NCI-H748 (cell line): ENCODE data around the gene GRIP1.
A peak's percentile ranks its signal among the peaks of the same experiment; 100 is the strongest.

Experiments used
- DNase-seq: peaks from one replicate; lab custom pipeline; 2025; ENCODE audit not compliant: unreplicated experiment; lab: John Stamatoyannopoulos, UW

The GRIP1 gene

DNA sequence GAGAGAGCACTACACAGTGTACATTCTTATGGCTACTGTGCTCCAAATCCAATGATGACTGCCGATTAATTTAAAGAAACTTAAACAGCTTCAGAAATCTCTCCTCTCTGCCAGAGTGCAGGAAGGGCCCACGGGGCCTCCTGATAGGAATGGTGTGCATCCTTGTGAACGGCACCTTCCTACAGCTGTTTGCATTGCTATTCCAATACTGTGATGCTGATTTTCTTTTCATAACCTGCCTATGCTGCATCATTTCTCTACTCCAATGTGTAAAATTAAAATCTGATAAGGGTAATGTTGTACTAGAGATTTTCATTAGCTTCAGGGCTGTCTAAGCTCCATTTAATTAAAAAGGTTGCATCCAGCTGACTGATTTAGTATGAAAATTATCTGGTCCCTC lies 217.5 kb downstream of the GRIP1 start:
- no peak for DNase-seq

DNA sequence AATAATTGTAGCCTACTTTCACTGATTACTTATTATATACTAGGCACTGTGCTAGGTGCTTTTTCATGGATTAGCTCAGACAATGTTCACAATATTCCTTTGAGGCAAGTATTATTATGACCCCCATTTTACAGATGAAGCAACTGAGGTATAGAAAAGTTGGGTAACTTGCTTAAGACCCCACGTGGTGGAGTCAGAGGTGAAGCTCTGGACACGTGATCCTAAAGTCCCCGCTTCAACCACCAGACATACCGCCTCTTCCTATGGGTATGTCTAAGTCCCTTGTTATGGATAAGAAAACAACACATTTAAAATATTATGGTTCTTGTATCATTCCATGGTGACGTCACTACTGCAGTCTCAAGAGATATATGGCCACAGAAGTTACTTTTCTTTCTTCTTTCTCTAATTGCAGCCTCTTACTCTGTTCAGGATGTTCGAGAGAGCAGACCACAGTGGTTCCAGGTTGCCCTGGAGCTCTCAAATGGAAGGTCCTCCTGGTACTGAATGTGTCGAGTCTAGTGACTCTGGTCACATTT lies 218.9 kb downstream of the GRIP1 start:
- no peak for DNase-seq

DNA sequence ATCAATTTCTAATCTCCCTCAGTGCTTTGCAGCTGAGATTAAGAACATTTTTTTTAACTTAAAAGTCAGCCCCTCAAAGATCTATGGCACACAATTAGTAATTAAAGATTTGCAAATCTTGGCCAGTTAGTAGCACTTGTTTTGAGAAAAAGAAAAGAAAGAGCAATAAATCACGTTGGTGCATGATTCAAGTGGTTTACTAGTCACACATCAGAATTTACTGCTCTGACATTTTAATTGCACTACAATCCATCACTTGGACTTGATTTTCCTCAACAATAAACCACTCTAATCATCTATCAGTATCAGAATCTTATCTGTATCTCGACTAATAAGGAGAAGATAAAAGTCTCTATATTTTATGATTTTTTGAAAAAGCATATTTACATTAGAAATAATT lies 222.3 kb downstream of the GRIP1 start:
- no peak for DNase-seq

GRCh38 chr12:66453844-66454243 lies 225.0 kb downstream of the GRIP1 start:
- DNase-seq, result no peak

GRCh38 chr12:66453120-66453519 lies 225.8 kb downstream of the GRIP1 start:
- peak; percentile 90 for DNase-seq

- peak; percentile 63 for DNase-seq
Observed at GRCh38 chr12:66449531-66449930, 229.3 kb downstream of the GRIP1 start.

DNA sequence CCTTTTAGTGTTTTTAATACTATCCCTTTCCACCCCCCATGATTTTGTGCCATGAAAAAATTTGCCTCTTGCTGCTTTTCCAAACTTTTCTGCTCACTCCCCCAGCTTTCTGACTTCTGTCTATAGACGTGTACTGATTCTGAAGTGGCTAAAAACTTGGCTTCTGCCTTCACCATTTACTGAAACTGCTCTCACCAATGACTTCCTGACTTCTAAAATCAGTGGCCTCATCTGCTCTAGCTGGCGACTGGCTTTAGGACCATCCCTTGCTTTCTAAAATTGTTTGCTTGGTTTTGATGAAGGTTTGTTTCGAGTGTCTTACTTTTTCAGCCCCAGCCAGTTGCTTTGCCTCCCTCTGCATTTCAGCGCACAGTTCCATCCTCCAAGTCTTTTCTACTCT lies 231.2 kb downstream of the GRIP1 start:
- DNase-seq, result no peak

GRCh38 chr12:66446276-66446675 lies 232.6 kb downstream of the GRIP1 start:
- DNase-seq, result no peak

DNA sequence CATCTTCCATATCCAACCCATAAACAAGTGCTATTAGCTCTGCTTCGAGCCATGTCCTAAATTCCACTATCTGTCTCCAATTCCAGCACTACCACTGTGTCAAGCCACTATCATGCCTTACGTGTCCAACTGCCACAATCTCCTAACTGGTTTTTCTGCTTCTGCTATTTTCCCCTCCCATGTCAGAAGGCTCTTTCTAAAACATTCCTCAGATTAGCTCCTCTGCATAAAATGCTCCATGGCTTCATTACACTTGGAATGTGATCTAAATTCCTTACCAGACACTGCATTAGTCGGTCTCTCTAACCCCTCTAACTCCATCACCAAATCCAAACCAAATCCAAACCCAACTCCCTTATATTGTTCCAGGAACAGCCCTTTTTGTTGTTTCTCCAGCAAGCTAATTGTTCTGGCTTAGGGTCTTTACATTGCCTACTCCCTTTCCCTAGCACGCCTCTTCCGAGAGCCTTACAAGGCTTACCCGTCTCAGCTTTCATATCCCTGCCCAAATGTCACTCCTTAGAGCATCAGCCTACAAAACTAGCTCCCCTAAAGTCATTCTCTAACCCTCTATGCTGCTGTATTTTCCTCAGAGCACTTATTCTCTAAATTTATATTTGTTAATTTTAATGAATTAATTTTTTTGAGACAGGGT lies 236.8 kb downstream of the GRIP1 start:
- no peak for DNase-seq

DNA sequence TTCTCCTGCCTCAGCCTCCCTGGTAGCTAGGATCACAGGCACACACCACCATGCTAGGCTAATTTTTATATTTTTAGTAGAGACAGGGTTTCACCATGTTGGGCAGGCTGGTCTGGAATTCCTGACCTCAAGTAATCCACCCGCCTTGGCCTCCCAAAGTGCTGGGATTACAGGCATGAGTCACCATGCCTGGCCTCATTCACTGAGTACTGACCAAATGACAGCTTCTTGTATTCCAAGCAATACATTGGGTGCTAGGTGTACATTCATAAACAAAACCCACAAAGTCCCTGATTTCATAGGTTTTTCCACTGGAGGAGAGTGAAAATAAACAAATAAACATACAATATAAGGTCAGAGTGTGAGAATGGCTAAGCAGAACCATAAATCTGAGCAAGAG lies 240.3 kb downstream of the GRIP1 start:
- DNase-seq, result no peak

- DNase-seq, result no peak
Observed at GRCh38 chr12:66430106-66430505, 248.8 kb downstream of the GRIP1 start.

GRCh38 chr12:66428870-66429269 lies 250.0 kb downstream of the GRIP1 start:
- DNase-seq, result no peak

- DNase-seq, result no peak
Observed at GRCh38 chr12:66428261-66428660, 250.6 kb downstream of the GRIP1 start.

DNA sequence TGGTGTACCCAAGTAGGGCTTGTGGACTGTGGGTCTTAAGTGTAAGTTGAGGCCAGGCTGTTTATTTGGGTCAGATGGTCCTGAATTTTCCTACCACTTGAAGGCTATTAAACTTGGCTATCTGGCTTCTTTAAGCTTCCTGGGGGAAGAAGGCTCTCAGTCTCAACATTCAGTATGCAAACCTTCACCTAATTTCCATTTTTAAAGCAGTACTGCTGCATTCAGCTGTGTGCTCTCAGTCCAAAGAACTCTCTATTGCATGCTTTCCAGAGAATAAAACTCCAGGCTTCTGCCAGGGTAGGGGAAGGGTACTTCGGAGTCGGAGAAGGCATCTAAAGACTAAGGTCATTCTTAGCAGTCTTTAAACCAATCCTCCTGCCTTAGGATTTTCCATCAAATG lies 252.2 kb downstream of the GRIP1 start:
- DNase-seq, result no peak

DNA sequence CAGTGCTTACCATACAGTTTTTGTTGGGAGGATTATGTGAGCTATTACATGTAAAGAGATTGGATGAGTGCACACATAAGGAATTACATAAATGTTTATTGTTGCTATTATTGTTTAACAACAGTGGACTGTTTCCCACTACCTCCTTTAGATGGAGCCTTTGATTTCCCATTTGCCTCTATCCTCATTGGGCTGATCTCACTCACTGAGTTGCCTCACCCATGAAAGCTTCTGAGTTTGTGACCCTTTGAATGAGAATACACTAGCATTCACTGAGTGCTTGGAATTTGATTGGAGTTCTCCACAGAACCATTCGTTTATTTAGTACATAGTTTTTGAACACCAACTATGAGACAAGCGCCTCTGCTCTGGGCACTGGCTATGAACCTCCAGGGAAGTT lies 255.6 kb downstream of the GRIP1 start:
- no peak for DNase-seq

- no peak for DNase-seq
Observed at GRCh38 chr12:66418908-66419307, 260.0 kb downstream of the GRIP1 start.

DNA sequence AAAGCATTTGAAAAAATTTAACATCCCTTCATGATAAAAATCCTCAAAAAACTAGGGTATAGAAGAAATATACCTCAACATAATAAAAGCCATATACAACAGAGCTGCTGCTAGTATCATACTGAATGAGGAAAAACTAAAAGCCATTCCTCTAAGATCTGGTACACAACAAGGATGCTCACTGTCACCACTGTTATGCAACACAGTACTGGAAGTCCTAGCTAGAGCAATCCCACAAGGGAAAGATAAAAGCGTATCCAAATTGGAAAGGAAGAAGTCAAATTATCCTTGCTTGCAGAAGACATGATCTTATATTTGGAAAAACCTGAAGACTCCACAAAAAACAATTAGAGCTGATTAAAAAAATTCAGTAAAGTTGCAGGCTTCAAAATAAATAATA lies 261.7 kb downstream of the GRIP1 start:
- DNase-seq, result no peak

DNA sequence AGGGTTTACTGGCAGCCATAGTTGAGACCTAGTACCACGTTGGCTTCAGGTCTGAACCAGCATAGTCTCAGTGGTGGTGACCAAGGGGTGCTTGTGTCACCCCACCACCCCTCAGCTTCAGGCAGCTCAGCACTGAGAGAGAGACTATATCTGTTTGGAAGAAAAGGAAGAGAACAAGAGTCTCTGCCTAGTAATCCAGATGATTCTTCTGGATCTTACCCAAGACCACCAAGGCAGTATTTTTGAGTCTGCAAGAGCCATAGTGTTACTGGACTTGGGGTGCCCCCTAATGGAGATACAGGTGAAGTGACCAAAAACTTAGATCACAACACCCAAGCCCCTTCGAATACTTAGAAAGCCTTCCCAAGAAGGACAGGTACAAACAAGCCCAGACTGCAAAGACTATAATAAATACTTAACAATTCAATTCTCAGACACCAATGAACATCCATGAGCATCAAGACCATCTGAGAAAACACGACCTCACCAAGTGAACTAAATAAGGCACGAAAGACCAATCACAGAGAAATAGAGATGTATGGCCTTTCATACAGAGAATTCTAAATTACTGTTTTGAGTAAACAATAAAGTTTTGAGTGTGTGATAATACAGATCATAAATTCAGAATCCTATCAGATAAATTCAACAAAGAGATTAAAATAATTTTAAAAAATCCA lies 269.5 kb downstream of the GRIP1 start:
- DNase-seq, result peak; percentile 51

DNA sequence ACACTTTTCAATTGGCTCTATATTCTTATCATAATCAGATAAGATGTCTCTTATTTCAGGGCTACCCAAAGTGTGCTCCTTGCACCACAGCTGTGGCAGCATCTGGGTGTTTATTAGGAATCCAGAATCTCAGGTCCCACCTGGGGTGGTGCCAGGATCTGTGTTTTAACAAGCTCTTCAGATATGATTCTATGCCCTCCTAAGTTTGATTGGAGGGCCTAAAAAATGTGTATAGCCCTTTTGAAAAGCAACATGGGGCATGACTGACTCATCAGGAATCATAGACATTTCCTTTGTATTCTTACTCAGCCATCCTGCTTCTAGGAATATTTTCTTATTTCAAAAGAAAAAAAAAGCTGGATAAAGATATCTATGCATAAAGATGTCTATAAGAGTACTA lies 273.5 kb downstream of the GRIP1 start:
- DNase-seq, result no peak

GRCh38 chr12:66403746-66404145 lies 275.1 kb downstream of the GRIP1 start:
- peak; percentile 21 for DNase-seq

DNA sequence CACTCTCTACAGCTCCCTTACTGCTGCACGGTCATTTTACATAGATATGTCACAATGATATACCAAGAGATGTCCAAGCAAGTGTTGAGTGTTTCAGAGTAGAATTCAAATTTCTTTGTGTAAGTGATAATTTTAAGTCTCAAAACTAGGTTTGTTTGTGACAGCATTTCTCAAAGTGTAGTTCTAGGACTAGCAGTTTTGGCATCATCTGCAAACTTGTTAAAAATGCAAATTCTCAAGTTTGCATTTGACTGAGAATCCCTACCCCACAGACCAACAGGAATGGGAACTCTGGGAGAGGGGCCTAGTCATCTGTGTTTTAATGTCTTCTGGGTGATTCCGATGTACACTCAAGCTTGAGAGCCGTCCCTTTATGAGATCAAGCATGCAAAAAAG lies 279.0 kb downstream of the GRIP1 start:
- no peak for DNase-seq
